ENCODE data around the gene NFE2L3. TPM values are rescaled to one million over a fixed set of nuclear protein-coding genes. Genes with fewer than 3 reads are reported as not detected.

Gene NFE2L3
- total RNA-seq, 6 donors from 2014 or later = 5.5 to 13.8 (median 7.0) TPM

DNA sequence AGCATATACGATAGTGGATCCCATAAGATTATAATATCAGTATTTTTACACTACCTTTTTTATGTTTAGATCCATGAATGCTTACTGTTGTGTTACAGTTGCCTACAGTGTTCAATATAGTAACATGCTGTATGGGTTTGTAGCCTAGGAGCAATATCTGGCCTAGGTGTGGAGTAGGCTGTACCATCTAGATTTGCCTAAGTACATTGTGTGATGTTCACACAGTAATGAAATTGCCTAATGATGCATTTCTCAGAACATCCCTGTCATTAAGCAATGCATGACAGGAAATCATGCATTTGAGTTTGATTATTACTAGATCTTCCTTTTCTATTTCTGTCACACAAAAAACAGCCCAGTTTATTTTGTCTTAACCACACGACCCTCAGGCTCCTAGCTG is 64.1 kb downstream of the NFE2L3 start:
- Histone ChIP-seq H3K9me3 (no peaks in the 10 kb centered on the region), H3K4me1 (no peaks in the 10 kb centered on the region), H3K27me3 (no peaks in the 10 kb centered on the region), H3K36me3 (peaks cover 9 to 20% (median 10%) of the 10 kb centered on the region in 4 donors), H3K4me3 (no peak overlapping the region), H3K27ac (no peak overlapping the region)
- 50 to 63% methylated on average over 2 of the region's 2 CpGs for WGBS, 2 donors
- no peak for DNase-seq
- no peak for ATAC-seq (ENCODE audit: low FRiP score in 2 of 2)
- no peak for TF ChIP-seq EP300 (IDR thresholded peaks at IDR 0.05)
- TF ChIP-seq, protein P1, sequence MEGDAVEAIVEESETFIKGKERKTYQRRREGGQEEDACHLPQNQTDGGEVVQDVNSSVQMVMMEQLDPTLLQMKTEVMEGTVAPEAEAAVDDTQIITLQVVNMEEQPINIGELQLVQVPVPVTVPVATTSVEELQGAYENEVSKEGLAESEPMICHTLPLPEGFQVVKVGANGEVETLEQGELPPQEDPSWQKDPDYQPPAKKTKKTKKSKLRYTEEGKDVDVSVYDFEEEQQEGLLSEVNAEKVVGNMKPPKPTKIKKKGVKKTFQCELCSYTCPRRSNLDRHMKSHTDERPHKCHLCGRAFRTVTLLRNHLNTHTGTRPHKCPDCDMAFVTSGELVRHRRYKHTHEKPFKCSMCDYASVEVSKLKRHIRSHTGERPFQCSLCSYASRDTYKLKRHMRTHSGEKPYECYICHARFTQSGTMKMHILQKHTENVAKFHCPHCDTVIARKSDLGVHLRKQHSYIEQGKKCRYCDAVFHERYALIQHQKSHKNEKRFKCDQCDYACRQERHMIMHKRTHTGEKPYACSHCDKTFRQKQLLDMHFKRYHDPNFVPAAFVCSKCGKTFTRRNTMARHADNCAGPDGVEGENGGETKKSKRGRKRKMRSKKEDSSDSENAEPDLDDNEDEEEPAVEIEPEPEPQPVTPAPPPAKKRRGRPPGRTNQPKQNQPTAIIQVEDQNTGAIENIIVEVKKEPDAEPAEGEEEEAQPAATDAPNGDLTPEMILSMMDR (IDR thresholded peaks at IDR 0.05) = no peak
- TF ChIP-seq POLR2AphosphoS5 (IDR thresholded peaks at IDR 0.05) = no peak

DNA sequence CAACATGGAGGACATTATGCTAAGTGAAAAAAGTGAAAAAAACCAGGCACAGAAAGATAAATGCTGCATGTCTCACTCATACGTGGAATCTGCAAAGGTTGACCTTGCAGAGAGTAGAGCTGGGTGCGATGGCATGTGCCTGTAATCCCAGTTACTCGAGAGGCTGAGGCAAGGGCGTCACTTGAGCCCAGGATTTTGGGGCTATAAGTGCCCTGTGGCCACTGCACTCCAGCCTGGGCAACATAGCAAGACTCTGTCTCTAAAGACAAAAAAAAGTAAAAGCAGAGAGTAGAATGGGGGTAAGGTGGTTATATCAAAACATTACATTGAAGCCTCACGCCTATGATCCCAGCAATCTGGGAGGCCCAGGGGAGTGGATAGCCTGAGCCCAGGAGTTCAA is 72.4 kb downstream of the NFE2L3 start:
- H3K4me1 ChIP-seq = no peaks in the 10 kb centered on the region
- TF ChIP-seq POLR2AphosphoS5 (IDR thresholded peaks at IDR 0.05) (no peak), POLR2A (IDR thresholded peaks at IDR 0.05) (no peak), EP300 (IDR thresholded peaks at IDR 0.05) (no peak)
- TF ChIP-seq, protein P1 (IDR thresholded peaks at IDR 0.05) = no peak
- 73 to 84% methylated on average over 5 of the region's 5 CpGs for WGBS, 2 donors
- no peaks in the 10 kb centered on the region for H3K27me3 ChIP-seq
- H3K9me3 ChIP-seq = no peaks in the 10 kb centered on the region
- H3K27ac ChIP-seq = no peak overlapping the region
- H3K4me3 ChIP-seq = no peak overlapping the region
- DNase-seq (no peak), ATAC-seq (ENCODE audit: low FRiP score in 2 of 2) (no peak)
- no peaks in the 10 kb centered on the region for H3K36me3 ChIP-seq

DNA sequence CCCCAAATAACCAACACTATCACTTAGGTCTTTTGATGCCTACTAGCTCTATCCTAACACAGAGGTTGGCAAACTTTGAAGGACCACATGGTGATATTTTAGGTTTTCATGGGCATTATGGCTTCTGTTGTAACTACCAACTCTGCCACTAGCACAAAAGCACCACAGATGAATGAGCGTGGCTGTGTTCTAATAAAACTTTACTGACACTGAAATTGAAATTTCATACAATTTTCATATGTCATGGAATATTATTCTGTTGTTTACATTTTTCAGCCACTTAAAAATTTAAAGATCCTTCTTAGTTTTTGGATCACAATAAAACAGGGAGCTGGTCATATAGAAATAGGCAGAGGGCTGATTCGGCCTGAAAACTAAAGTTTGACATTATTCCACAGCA is 76.0 kb downstream of the NFE2L3 start:
- DNase-seq (no peak), ATAC-seq (ENCODE audit: low FRiP score in 2 of 2) (no peak)
- WGBS, 2 donors = 96 to 100% methylated on average over 2 of the region's 2 CpGs
- TF ChIP-seq POLR2AphosphoS5 (IDR thresholded peaks at IDR 0.05) (no peak), EP300 (IDR thresholded peaks at IDR 0.05) (no peak), POLR2A (IDR thresholded peaks at IDR 0.05) (no peak)
- TF ChIP-seq, protein P1 (IDR thresholded peaks at IDR 0.05) = no peak
- H3K4me3 ChIP-seq = no peak overlapping the region
- H3K27me3 ChIP-seq = no peaks in the 10 kb centered on the region
- H3K9me3 ChIP-seq = no peaks in the 10 kb centered on the region
- no peaks in the 10 kb centered on the region for H3K4me1 ChIP-seq
- no peaks in the 10 kb centered on the region for H3K36me3 ChIP-seq
- no peak overlapping the region for H3K27ac ChIP-seq

DNA sequence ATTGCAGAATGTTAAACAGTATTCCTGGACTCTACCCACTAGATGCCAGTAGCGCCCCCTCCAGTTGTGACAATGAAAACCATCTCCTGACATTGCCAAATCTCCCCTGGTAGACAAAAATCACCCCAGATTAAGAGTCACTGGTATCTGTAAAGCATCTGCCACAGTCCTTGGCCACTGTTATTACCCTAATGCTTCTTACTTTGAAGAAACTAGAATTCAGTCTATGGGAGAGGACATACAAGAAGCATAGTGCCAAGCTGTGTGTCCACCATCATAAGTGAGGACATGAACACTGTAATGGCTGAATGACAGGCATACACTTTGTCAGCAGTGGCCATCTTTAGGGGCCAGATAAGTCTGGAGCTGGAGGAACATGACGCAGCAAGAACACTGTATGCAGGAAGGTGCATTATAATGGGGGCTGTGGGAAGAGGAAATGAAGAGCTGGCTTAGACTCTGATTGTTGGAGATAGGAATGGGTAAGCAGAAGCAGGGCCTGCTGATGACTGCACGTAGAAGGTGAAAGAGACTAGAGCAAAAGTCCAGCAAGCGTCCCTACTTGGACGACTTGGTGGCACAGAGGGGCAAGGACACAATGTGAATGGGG is 82.0 kb downstream of the NFE2L3 start:
- no peaks in the 10 kb centered on the region for H3K9me3 ChIP-seq
- H3K4me1 ChIP-seq = no peaks in the 10 kb centered on the region
- ATAC-seq (ENCODE audit: low FRiP score in 2 of 2) = no peak
- no peaks in the 10 kb centered on the region for H3K36me3 ChIP-seq
- H3K4me3 ChIP-seq = no peak overlapping the region
- no peak for DNase-seq
- no peak for TF ChIP-seq EP300 (IDR thresholded peaks at IDR 0.05)
- no peak for TF ChIP-seq POLR2AphosphoS5 (IDR thresholded peaks at IDR 0.05)
- TF ChIP-seq, protein P1 (IDR thresholded peaks at IDR 0.05) = no peak
- no peak for TF ChIP-seq POLR2A (IDR thresholded peaks at IDR 0.05)
- WGBS, 2 donors = 60 to 64% methylated on average over 5 of the region's 5 CpGs
- H3K27me3 ChIP-seq = no peaks in the 10 kb centered on the region
- H3K27ac ChIP-seq = no peak overlapping the region

Other genes starting within 250 kb of the NFE2L3 start
- 100 to 1,000 TPM; 192 to 416 (median 314) TPM for gene HNRNPA2B1, start 48.5 kb downstream of the NFE2L3 start, total RNA-seq
- gene CBX3, start 49.5 kb downstream of the NFE2L3 start, total RNA-seq = 100 to 1,000 TPM in 2 of 6 donors, 10 to 100 TPM in 4; 59.0 to 116 (median 89.8) TPM
- 10 to 100 TPM; 24.1 to 78.6 (median 36.4) TPM for gene SNX10, start 139.7 kb downstream of the NFE2L3 start, total RNA-seq

All from upper lobe of left lung (tissue), 6 donors.